A204.1 (cell line): Measurements from ENCODE around the gene EXOC4.
"Not testable (repeated sequence)": the region's sequence is repeated elsewhere in the genome, so short reads cannot be mapped to it uniquely, and the experiment has no call there.

Source experiments
- FAIRE-seq: peaks from 2 replicates; lab custom pipeline; 2012; peaks lifted over from hg19 to GRCh38; lab: Jason Lieb, UNC

The EXOC4 gene

DNA sequence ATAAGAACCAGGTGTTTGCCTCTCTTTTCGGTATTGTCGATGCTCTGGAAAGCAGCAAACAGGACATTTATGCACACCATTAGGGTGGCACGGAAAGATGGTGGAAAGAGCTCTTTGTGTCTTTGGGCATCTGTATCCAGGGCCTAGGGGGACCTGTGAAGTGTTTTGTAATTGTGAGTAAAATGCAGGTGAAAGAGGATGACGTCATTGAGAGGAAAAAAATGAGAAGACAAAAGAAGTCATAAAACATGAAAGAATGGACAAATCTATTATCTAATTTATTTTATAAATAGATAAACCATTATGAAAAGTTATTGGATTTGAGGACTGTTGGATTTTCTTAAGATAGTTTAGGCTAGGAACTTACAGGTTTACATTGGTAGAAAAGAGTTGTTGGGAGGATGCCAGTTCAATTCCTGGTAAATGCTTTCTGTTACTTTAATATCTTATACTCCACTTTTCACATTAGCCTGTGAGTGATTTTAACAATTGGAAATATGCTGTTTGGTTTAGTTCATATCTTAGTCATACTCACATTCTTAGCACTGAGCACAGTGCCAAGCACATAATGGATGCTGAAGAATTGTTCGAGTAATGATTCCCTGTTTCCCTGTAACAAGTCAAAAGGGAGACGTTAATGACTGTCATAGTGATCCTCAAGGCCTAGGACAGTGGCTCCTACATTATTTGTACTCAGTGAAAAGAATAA is 62.6 kb downstream of the EXOC4 start:
- peak; percentile 44 for FAIRE-seq

DNA sequence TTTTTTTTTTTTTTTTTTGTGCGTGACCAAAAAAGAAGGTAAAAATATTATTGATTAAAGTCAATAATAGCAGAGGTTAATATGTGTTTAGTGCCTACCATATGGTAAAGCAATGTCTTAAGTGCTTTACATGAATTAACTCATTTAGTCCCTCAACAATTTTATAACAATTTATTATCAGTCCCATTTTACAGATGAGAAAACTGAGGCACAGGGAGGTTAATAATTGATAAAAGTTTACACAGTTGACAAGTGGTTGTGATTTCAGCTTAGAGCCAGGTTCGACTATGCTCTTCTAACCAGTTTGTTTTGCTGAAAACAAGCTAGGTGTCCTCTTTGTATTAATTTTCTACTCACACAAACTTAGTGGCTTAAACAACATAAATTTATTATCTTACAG is 67.0 kb downstream of the EXOC4 start:
- no peak for FAIRE-seq

DNA sequence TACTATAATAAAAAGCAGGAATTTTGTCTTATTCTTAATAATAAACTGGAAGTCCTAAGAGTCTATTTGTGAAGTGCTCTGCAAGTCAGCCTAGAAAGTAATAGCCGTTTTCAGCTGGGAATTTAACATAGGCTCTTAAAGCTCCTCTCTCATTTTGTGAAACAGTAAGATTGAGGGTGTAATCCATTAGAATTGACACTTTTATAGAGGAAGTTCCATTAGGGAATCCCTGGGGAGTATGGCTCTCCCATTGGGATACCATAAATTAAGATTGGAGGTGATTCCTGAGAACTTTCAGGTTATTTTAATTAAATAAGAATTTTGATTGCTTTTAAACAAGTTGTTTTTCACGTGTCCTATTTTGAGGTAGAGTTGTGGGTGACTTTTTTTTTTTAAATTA is 68.0 kb downstream of the EXOC4 start:
- FAIRE-seq, result no peak

DNA sequence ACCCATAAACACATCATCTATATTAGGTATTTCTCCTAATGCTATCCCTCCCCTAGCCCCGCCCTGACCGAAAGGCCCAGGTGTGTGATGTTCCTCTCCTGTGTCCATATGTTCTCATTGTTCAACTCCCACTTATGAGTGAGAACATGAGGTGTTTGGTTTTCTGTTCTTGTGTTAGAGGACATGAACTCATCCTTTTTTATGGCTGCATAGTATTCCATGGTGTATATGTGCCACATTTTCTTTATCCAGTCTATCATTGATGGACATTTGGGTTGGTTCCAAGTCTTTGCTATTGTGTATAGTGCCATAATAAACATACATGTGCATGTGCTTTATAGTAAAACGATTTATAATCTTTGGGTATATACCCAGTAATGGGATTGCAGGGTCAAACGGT is 68.5 kb downstream of the EXOC4 start:
- not testable (repeated sequence) for FAIRE-seq

DNA sequence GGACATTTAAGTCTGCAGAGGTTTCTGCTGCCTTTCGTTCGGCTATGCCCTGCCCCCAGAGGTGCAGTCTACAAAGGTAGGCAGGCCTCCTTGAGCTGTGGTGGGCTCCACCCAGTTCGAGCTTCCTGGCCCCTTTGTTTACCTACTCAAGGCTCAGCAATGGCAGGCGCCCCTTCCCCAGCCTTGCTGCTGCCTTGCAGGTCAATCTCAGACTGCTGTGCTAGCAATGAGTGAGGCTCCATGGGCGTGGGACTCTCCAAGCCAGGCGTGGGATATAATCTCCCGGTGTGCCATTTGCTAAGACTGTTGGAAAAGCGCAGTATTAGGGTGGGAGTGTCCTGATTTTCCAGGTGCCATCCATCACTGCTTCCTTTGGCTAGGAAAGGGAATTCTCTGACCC is 73.9 kb downstream of the EXOC4 start:
- not testable (repeated sequence) for FAIRE-seq

DNA sequence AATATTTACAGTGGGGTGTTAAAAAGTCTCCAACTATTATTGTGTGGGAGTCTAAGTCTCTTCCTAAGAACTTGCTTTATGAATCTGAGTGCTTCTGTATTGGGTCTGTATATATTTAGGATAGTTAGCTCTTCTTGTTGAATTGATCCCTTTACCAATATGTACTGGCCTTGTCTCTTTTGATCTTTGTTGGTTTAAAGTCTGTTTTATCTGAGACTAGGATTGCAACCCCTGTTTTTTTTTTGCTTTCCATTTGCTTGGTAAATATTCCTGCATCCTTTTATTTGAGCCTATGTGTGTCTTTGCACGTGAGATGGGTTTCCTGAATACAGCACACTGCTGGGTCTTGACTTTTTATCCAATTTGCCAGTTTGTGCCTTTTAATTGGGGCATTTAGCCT is 75.1 kb downstream of the EXOC4 start:
- FAIRE-seq, result not testable (repeated sequence)

DNA sequence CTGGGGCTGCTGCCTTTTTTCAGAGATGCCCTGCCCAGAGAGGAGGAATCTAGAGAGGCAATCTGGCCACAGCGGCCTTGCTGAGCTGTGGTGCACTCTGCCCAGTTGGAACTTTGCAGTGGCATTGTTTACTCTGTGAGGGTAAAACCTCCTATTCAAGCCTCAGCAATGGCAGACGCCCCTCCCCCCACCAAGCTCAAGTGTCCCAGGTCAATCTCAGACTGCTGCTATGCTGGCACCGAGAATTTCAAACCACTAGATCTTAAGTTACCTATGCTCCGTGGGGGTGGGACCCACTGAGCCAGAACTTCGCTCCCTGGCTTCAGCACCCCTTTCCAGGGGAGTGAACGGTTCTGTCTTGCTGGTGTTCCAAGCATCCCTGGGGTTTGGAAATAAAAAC is 77.2 kb downstream of the EXOC4 start:
- FAIRE-seq, result no peak

DNA sequence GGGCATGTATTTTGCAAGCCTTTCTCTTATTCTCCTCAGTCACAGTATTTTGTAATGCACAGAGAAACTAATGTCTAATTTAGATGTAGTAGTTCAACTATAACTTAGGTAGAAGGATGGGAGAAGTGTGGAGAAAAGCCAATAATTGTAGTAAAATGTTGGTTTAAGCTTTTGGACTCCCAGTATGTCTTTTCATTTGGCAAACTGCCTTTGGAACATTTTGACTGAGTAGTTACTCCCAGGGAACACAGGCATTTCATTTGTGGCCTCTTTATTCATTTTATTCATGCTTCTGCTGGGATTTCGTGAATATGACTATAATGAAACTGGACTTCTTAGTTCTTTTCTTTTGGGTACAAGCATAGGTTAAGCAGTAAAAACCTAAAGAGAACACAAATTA is 79.0 kb downstream of the EXOC4 start:
- FAIRE-seq, result no peak

DNA sequence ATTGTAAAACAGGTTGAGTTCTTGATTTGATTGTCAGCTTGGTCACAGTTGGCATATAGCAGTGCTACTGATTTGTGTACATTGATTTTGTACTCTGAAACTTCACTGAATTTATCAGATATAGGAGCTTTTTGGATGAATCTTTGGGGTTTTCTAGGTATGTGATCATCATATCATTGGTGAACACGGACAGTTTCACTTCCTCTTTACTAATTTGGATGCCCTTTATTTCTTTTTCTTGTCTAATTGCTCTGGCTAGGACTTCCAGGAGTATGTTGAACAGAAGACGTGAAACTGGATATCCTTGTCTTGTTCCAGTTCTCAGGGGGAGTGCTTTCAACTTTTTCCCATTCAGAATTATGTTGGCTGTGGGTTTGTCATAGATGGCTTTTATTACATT is 86.9 kb downstream of the EXOC4 start:
- no peak for FAIRE-seq

DNA sequence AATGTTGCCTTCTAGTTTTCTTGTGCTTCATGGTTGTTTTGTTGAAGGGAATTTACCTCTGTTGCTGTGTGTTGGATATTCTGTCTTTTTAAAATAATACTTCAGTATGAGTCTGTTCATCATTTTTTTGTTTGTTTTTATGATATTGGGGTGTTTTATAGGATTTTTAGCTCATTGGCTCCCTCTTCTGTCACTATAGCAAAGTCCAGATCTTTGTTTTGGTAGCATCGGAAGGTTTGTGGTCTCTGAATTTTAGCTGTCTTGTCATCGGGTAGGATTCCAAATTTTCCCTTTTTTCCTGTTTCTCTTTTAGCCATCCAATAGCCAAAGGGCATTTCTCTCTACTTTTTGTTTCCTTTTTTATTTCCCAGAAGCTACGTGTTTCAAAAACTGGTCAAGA is 91.4 kb downstream of the EXOC4 start:
- peak; percentile 96 for FAIRE-seq

DNA sequence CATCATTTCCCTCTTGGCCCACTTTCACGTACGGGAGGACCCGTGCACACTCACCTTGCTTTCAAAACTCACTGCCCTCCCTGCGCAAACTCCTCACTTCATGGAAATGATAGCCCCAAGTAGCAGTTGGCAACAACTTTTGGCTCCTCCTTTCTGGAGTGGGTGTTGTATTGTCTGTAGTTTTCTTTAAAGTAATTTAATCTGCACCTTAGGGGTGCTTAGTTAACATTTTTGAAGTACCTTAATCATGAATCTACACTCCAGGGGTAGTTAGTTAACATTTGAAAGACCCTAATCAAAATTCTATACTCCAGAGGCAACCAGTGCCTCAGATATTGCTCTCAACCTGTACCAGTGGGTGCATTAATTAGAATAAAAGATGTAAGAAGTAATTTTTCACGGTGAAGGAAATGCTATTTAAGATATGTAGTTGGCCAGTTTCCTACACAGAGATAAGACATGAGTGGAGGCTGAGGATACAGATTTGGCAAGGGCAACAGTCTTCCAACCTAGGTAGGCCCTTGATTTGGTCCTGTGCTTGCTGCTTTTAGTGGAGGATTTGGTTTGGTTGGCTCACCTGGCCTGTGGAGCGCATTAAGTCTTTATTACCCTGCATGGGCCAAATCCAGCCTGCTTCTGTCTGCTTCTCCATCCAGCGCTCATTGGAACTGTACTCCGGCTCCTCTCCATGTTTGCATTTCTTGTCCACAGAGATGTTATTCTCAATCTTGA is 93.0 kb downstream of the EXOC4 start:
- FAIRE-seq, result no peak

DNA sequence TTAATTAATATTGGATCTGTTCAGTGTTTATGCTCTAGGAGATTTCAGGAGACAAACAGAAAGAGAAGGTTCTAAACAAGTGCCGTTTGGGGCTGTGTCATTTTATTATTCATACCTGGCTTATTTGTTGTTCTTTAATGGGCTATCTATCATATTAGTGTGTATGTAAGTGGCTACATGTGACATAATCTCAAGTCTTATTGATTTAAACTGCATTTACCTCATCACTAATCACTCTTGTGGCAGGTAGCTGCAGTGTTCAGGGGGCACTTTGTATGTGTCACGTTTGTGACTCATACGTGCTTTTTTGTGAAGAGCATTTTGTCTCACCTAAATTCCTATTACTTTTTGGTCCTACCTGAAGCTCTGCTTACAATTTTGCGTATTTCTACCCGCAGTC is 95.4 kb downstream of the EXOC4 start:
- FAIRE-seq, result no peak

DNA sequence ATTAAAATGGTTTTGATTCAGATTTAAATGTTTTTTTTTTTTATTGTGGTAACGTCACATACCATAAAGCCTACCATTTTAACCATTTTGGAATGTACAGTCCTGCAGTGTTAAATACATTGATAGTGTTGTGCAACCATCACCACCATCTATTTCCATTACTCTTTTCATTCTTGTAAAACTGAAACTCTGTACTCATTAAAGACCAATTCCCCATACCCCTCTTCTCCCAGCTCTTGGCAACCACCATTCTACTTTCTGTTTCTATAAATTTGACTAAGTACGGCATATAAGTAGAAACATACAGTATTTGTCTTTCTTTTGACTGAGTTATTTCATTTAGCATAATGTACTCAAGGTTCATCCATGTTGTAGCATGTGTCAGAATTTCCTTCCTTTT is 96.2 kb downstream of the EXOC4 start:
- FAIRE-seq, result no peak

DNA sequence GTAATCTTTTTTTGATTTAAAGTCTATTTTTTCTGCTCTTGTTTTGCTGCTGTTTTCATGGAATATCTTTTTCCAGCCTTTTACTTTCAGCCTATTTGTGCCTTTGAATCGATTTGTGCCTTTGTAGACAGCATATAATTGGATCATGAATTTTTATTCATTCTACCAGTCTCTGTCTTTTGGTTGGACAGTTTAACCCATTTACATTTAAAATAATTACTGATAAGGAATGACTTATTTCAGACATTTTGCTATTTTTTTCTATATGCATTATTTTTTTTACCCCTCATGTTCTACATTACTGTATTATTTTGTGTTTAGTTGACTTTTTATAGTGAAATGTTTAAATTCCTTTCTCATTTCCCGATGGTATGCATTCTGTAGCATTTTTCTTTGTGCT is 99.6 kb downstream of the EXOC4 start:
- FAIRE-seq, result peak; percentile 19

DNA sequence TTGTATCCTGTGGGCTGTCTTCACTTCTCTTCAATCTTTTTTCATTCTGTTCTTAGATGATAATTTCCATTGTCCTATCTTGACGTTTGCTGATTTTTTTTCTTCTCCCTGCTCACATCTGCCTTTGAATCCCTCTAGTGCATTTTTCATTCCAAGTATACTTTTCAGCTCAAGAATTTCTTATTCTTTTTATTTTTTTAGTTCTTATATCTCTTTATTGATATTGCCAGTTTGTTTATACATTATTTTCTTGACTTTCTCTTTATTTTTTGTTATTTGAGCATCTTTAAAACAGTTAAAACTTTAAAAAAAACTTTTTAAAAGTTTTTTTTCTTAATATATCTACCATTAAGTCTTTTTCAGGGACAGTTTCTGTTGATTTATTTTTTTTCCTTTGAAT is 100.9 kb downstream of the EXOC4 start:
- peak; percentile 82 for FAIRE-seq

DNA sequence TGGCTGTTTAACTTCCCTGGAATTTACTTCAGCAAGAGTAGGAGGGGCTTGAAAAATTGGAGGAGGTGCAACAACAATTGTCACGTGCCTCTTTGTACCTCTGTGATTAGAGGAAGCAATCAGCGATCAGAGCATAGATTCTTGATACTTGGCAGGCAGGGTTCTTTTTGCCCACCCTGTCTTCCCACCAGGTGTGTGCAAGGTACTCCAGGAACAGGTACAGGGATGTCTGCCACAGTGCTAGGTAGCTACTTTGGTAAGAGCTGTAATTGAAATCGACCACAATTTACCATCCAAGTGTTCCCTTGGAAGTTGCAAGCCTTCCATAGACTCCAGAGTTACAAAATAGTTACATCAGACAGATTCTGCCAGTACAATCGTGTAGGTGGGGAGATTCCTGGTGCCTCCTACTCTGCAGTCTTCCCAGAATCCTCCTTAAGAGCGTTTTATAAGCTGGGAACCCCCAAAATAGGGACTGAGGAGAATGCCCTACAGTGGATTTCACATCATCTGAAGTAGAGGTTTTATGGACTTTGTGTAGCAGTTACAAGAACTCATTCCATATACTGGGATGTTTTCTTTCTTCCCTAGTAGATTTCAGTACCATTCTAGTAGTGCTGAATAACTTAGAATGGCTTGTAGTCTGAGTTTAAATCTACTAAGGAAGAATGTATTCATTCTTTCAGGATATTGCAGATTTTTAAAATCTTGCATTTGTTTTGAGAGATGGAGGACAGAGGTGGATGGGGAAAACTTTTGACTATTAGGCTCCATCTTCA is 101.9 kb downstream of the EXOC4 start:
- no peak for FAIRE-seq

DNA sequence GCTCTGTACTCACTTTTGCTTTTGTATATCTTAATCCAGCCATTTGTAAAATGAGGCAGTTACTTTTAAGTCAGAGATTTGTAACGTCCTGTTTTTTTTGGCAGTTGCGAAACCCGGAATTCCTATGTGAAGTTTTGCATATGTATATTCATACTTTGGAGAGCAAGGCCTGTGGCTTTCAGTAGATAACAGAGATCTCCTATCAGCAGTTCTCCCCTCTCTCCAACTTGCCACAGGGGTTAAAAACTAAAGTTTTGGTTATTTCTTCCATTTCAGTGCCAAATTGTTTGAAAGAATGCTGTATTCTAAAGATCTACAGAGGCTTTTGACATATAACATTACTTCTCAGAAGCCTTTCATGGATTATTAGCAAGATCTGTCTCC is 102.4 kb downstream of the EXOC4 start:
- FAIRE-seq, result no peak

DNA sequence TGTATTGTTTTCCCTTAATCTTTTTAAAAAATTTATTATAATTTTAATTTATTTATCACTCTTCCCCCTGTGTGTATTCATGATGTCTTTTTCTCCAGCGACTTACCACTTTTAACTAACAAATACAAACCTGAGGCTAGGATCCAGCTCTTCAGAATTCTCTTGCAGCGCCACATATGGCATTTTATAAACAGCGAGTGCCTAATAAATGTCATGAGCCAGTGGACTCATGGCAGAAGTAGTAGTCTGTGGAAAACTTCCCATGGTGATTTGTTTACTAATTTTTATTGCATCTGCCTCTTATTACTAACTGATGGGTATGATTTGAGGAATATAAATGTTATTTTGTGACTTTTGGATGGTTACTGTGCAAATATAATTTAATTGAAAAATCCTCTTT is 102.9 kb downstream of the EXOC4 start:
- FAIRE-seq, result no peak

DNA sequence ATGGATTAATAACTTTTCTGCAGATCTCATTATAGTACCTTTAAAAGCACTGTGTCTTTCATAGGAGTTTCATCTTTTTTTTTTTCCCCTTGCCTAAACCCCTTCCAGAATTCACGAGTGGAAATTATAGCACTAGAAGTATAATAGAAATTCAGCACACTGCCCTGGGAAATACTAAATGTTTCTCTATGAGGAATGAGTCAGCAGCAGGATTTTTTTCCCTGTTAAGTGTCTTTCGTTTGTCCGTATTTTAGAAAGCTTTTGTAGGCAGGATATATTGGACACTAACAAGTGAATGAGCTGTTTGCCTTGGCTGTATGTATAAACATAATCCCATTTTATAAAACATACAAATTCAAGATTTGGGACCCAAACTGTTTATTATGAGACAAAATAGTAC is 105.8 kb downstream of the EXOC4 start:
- no peak for FAIRE-seq

DNA sequence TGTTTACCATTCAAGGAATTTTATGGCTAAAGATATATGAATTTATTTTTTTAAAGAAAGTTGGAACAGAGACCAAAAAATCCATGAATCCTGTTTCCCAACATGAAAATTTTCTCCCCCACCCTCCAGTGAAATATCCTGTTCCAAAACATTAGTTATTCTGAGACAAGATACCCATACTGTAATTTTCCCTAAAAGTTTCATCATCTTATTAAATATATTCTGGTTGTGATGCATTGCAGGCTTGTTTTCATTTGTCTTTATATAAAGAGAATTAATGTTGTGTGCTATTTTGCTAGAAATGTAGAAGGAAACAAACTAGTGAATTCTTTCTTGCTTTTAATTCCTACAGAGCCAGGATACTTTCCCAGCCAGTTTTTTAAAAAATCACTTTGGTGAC is 106.6 kb downstream of the EXOC4 start:
- FAIRE-seq, result peak; percentile 63

DNA sequence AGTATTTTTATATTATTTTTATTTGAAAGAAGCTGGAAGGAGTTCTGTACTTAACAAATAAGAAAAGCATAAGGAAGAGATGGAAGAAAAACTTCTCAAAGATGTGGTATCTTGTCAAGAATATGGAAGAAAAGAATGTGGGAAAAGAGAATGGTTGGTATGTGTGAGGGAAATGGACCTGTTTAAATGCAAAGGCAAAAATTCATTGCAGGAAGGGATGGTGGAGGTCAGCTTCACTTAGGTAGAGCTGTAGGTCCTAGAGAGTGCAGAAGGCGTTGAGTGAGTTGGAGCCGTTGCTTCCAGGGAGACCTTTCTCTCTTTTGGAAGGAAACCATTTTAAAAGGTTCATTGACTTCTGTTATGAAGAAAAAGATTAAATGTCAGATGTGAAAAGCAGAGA is 107.3 kb downstream of the EXOC4 start:
- no peak for FAIRE-seq

DNA sequence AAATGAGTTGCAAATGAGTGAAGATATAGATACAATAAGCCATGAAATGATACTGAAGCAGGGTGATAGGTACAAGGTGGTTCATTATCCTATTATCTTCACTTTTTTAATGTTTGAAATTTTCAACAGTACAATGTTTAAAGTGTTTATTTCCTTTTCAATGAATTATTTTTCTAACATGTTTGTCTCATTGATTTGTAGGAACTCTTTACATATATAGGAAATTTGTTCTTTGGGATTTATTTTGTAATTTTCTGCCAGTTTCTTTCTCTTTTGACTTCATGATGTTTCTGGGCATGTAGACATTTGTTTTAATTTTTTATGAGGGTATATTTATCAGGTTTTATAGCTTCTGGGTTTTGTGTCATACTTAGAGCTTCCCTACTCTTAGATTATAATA is 108.9 kb downstream of the EXOC4 start:
- peak; percentile 52 for FAIRE-seq

DNA sequence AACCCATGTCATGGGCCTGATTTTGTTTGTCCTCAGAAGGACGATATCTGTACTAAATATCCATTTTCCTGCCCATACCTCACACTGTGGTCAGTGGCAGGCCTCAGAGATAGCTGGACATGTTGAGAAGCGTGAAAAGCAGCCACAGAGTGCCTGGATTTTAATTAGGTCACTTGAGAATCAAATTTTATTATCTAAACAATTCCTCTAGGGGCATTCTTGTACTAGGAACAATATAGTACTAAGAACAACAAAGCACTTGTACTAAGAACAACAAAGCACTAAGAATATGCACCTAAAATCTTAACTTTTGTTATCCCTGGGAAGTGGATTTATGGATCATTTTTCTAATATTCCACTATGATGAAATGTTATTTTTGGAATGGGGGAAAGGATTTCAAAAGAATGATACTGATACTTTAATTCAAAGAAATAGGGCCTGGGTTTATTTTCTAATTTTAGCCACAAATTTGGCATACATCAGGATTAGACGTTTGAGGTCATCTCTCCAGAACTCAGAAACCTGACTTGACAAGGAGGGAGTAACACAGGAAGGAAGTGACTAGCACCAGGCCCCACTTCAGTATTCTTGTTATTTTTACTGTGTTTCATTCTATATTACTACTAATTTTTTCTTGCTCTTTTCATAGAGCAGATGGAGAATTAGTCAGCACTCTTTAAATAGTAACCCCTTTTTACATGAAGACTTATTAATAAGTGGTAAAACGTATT is 112.2 kb downstream of the EXOC4 start:
- no peak for FAIRE-seq
